ENCODE results near the gene TMOD1. TPM values are rescaled to one million over a fixed set of nuclear protein-coding genes. Genes with fewer than 3 reads are reported as not detected.

Gene TMOD1
- total RNA-seq, 1 experiment from 2014 or later = 19.4 TPM

DNA sequence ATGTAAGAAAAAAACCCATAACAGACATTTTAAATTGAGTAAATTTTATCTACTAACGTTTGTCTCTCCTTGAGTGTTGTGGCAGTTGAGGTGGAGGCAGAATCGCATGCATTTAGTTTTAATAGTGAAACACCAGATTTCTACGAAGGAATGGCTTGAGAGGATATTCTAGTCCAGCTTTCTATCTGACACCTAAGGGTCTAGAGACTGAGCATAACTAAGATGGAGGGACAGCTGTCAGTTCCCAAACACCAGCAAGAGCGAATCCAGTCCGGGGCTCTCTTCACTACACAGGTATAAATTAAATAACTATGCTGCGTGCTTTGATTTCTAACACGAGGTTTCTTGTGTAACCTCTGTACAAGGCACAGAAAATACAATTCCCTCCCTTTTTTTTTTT lies 133.6 kb downstream of the TMOD1 start:
- DNase-seq (ENCODE audit: low read depth) = no peak
- in situ Hi-C loops (cut with HindIII; ENCODE audit: low pct_unique_long_range_greater_than_20kb, low sequenced_read_pairs) = no loop called here

DNA sequence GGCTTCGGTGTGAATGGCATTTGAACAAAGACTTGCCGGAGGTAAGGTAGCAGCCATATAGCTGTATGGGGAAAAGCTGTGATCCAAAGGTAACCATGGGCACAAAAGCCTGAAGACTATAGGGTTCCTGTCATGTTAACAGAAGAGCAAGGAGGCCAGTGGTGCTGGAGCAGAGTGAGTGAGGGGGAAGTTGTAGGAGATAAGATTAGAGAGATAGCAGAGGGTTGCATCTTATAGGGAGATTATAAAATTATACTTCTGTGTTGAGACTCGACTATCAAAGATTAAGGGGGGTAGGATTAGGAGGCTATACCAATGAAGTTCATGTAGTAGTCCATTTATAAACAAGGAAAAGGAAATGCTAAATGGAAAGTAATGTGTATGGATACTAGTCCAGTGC lies 135.4 kb downstream of the TMOD1 start:
- in situ Hi-C loops (cut with HindIII; ENCODE audit: low pct_unique_long_range_greater_than_20kb, low sequenced_read_pairs) = no loop called here
- no peak for DNase-seq (ENCODE audit: low read depth)

DNA sequence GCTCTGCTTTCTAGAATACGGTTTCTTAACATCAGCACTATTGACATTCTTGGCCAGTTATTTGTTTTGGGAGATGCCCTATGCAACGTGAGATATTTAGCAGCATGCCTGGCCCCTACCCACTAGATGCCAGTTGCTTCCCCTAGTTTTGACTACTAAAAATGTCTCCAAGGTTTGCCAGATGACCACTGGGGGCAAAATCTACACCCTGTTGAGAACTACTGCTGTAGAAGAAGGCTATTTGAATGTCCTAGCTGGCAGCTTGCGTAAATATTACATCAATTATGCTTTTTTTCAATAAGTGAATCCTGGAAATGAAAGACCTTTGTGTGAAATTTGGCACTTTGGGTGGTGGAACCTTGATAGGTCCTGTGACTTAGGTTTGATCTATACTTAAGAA lies 137.2 kb downstream of the TMOD1 start:
- in situ Hi-C loops (cut with HindIII; ENCODE audit: low pct_unique_long_range_greater_than_20kb, low sequenced_read_pairs) = no loop called here
- DNase-seq (ENCODE audit: low read depth) = no peak

DNA sequence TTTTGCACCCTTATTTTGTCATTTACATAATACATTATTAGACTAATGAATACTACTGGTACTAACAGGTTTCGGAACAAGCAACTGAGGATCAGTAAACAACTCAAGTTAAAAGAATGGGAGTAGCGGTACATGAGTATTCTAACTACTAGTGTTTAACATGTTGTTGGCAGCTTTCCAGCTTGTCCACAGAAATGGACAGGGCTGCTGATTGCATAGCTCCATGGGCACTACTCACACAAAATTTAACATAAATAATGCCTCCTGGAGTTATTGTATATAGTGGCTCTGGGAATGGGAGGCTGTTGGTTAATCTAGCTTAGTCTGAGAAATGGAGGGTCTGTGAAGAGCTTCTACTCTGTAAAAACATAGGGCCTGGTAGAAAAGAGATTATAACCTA lies 138.9 kb downstream of the TMOD1 start:
- DNase-seq (ENCODE audit: low read depth) = no peak
- in situ Hi-C loops (cut with HindIII; ENCODE audit: low pct_unique_long_range_greater_than_20kb, low sequenced_read_pairs) = no loop called here

DNA sequence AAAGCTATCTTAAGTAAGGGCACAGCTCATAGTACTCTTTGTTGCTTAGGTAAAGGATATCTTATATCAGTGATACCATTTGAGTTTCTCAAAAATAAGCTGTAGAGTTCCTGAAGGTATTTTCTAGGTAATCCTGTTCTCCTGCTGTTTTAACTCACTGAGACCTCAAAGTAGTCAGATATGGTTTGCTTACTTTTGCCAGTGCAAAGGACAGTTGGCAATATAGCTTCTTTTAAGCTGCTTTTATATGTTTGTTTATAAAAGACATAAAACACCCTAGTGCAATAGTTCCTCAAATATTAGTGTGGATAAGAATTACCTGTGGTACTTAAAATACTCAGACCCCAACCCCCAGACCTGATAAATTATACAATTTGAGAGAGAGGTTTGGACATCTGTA lies 144.3 kb downstream of the TMOD1 start:
- in situ Hi-C loops (cut with HindIII; ENCODE audit: low pct_unique_long_range_greater_than_20kb, low sequenced_read_pairs) = no loop called here
- no peak for DNase-seq (ENCODE audit: low read depth)

DNA sequence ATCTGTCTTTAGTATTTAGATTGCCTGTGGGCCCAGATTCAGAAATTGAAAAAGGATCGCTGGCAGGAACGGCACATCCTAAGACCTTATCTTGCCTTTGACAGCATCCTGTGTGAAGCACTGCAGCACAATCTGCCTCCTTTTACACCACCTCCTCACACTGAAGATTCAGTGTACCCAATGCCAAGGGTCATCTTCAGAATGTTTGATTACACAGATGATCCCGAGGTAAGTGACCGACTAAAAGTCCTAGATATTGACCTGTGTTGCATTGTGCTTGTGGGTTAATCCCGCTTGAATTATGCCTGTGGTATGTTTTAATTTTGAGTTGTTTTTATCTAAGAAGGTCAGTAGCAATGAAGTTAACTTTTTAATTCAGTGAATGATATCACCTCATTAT lies 146.5 kb downstream of the TMOD1 start:
- DNase-seq (ENCODE audit: low read depth) = no peak
- in situ Hi-C loops (cut with HindIII; ENCODE audit: low pct_unique_long_range_greater_than_20kb, low sequenced_read_pairs) = no loop called here

Other genes starting within 250 kb of the TMOD1 start
- 2.5 and 2.7 TPM in 2 replicates for gene CCDC180, start 194.0 kb upstream of the TMOD1 start, total RNA-seq (2014; rRNA removed; shearing (Covaris generic); ENCODE audit: low replicate concordance)
- gene TDRD7, start 89.6 kb upstream of the TMOD1 start, total RNA-seq (2014; rRNA removed; shearing (Covaris generic); ENCODE audit: low replicate concordance) = 14.2 and 15.4 TPM in 2 replicates
- 7.0 and 18.8 TPM in 2 replicates for gene TSTD2, start 131.7 kb downstream of the TMOD1 start, total RNA-seq (2014; rRNA removed; shearing (Covaris generic); ENCODE audit: low replicate concordance)
- 13.5 and 14.4 TPM in 2 replicates for gene NCBP1, start 132.2 kb downstream of the TMOD1 start, total RNA-seq (2014; rRNA removed; shearing (Covaris generic); ENCODE audit: low replicate concordance)
- gene XPA, start 195.7 kb downstream of the TMOD1 start, total RNA-seq (2014; rRNA removed; shearing (Covaris generic); ENCODE audit: low replicate concordance) = 0.81 and 7.7 TPM in 2 replicates